Parathyroid adenoma (tissue), 2 donors: ENCODE results near the gene GRIK4.

Experiments
- H2AFZ ChIP-seq: fragments of 300-600 bp; sonication (generic); one replicate; pipeline ENCODE4 v1.7.0; 2017; ENCODE audit warnings: antibody characterized with exemption, mild to moderate bottlenecking
- H3K27ac ChIP-seq: fragments of 300-600 bp; sonication (generic); one replicate; pipeline ENCODE4 v1.7.0; 2017
- H3K27me3 ChIP-seq: fragments of 300-600 bp; sonication (generic); one replicate; pipeline ENCODE4 v1.7.0; 2017; ENCODE audit warnings: low read length; ENCODE audit not compliant: control insufficient read depth, insufficient read depth
- H3K36me3 ChIP-seq: fragments of 300-600 bp; sonication (generic); one replicate; pipeline ENCODE4 v1.7.0; 2017; ENCODE audit warnings: low read length; ENCODE audit not compliant: control insufficient read depth, insufficient read depth
- H3K4me1 ChIP-seq: fragments of 300-600 bp; sonication (generic); one replicate; pipeline ENCODE4 v1.7.0; 2017; ENCODE audit warnings: control low read depth
- H3K4me2 ChIP-seq: fragments of 300-600 bp; sonication (generic); one replicate; pipeline ENCODE4 v1.7.0; 2017; ENCODE audit warnings: low read length
- H3K4me3 ChIP-seq: fragments of 300-600 bp; sonication (generic); one replicate; pipeline ENCODE4 v1.7.0; 2017; ENCODE audit warnings: low read depth, low read length
- H3K79me2 ChIP-seq: fragments of 300-600 bp; sonication (generic); one replicate; pipeline ENCODE4 v1.7.0; 2017; ENCODE audit warnings: control low read depth
- H3K9ac ChIP-seq: fragments of 300-600 bp; sonication (generic); one replicate; pipeline ENCODE4 v1.7.0; 2017; ENCODE audit warnings: mild to moderate bottlenecking
- H3K9me3 ChIP-seq: fragments of 300-600 bp; sonication (generic); one replicate; pipeline ENCODE4 v1.7.0; 2017; ENCODE audit warnings: low read length; ENCODE audit not compliant: control insufficient read depth
- CTCF ChIP-seq: fragments of 300-600 bp; sonication (generic); IDR thresholded peaks from one replicate; pipeline ENCODE4 v1.7.0; 2017; ENCODE audit warnings: antibody characterized with exemption, mild to moderate bottlenecking
- donor health status: primary hyperparathyroidism.

The GRIK4 gene

DNA sequence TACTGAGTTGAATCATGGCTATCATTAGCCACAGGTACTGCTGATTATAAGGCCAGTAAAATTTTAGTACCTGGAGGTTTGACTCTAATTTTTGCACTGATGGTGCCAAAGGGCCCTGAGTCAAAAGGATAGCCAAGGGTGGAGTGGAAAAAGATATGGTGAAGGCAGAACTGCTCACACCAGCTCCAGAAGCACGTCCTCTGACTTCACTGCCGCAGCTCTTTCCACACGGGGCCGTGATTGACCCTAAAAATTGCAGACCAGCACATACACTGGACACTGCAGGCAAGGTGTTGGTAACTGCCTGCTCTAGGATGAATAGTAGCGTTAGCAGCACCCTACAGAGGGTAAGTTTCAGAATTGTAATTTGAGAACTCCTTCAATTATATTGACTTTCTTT is 25.4 kb upstream of the GRIK4 start:
- no peaks in the 10 kb centered on the region for H3K36me3 ChIP-seq
- TF ChIP-seq CTCF, result no peak
- H3K9me3 ChIP-seq, result no peaks in the 10 kb centered on the region
- no peaks in the 10 kb centered on the region for H3K4me1 ChIP-seq
- H2AFZ ChIP-seq, result no peak overlapping the region
- no peak overlapping the region for H3K4me2 ChIP-seq
- H3K79me2 ChIP-seq, result no peaks in the 10 kb centered on the region
- H3K27ac ChIP-seq, result no peak overlapping the region
- H3K9ac ChIP-seq, result no peak overlapping the region
- H3K27me3 ChIP-seq, result no peaks in the 10 kb centered on the region
- H3K4me3 ChIP-seq, result no peak overlapping the region

- no peak overlapping the region for H3K27ac ChIP-seq
- no peak overlapping the region for H3K4me2 ChIP-seq
- no peaks in the 10 kb centered on the region for H3K79me2 ChIP-seq
- H3K9me3 ChIP-seq, result no peaks in the 10 kb centered on the region
- H3K36me3 ChIP-seq, result no peaks in the 10 kb centered on the region
- H3K4me1 ChIP-seq, result peaks cover 6% of the 10 kb centered on the region
- H2AFZ ChIP-seq, result no peak overlapping the region
- no peak for TF ChIP-seq CTCF
- H3K4me3 ChIP-seq, result no peak overlapping the region
- no peaks in the 10 kb centered on the region for H3K27me3 ChIP-seq
- H3K9ac ChIP-seq, result no peak overlapping the region
Observed at GRCh38 chr11:120489799-120490198, 21.7 kb upstream of the GRIK4 start.

DNA sequence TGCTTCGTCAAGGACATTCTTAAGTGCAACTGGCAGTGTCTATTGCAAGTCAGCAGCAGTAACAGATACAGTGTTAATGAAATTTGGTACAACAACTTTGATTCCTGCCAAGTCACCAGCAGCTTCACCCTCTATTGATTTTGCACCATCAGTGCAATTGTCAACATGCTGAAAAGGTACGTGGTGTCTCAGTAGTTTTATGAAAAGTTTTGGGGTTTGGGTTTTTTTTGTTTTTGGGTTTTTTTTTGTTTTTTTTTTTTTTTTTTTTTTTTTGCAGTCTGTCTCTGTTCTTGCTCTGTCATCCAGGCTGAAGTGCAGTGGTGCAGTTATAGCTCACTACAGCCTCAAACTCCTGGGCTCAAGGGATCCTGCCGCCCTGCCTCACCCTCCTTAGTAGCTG is 19.1 kb upstream of the GRIK4 start:
- Histone ChIP-seq H3K79me2 (no peaks in the 10 kb centered on the region), H3K27ac (no peak overlapping the region), H3K9me3 (no peaks in the 10 kb centered on the region), H3K27me3 (no peaks in the 10 kb centered on the region), H3K9ac (no peak overlapping the region), H3K4me2 (no peak overlapping the region), H3K4me1 (peaks cover 9% of the 10 kb centered on the region), H3K4me3 (no peak overlapping the region), H2AFZ (no peak overlapping the region), H3K36me3 (no peaks in the 10 kb centered on the region)
- no peak for TF ChIP-seq CTCF

GRCh38 chr11:120494595-120494994 is 17.0 kb upstream of the GRIK4 start:
- H3K9me3 ChIP-seq, result no peaks in the 10 kb centered on the region
- no peak overlapping the region for H3K9ac ChIP-seq
- H3K36me3 ChIP-seq, result no peaks in the 10 kb centered on the region
- H3K4me3 ChIP-seq, result no peak overlapping the region
- no peak overlapping the region for H3K4me2 ChIP-seq
- H2AFZ ChIP-seq, result no peak overlapping the region
- peaks cover 11% of the 10 kb centered on the region for H3K4me1 ChIP-seq
- H3K79me2 ChIP-seq, result no peaks in the 10 kb centered on the region
- no peak overlapping the region for H3K27ac ChIP-seq
- TF ChIP-seq CTCF, result no peak
- no peaks in the 10 kb centered on the region for H3K27me3 ChIP-seq

- Histone ChIP-seq H3K36me3 (no peaks in the 10 kb centered on the region), H3K79me2 (no peaks in the 10 kb centered on the region), H3K27ac (no peak overlapping the region), H3K4me2 (no peak overlapping the region), H3K9ac (no peak overlapping the region), H2AFZ (no peak overlapping the region), H3K4me3 (no peak overlapping the region), H3K9me3 (no peaks in the 10 kb centered on the region), H3K27me3 (no peaks in the 10 kb centered on the region), H3K4me1 (peaks cover 11% of the 10 kb centered on the region)
- TF ChIP-seq CTCF, result no peak
Observed at GRCh38 chr11:120499088-120499487, 12.5 kb upstream of the GRIK4 start.
